Measurements from ENCODE around the gene PRMT7.

Gene PRMT7

GRCh38 chr16:68345958-68346635, 35.3 kb downstream of the PRMT7 start:
- peaks cover 37% of the 10 kb centered on the region for H3K4me1 Mint-ChIP-seq
- H3K27me3 Mint-ChIP-seq: no peaks in the 10 kb centered on the region
- ATAC-seq (no peak), DNase-seq (no peak)
- H3K9me3 Mint-ChIP-seq: no peaks in the 10 kb centered on the region
- H3K4me3 Mint-ChIP-seq: no peak overlapping the region
- H3K27ac Mint-ChIP-seq: peak overlapping the region in 1 of 2 donors; percentile 41

GRCh38 chr16:68346892-68347480, 36.2 kb downstream of the PRMT7 start:
- no peaks in the 10 kb centered on the region for H3K9me3 Mint-ChIP-seq
- ATAC-seq (no peak), DNase-seq (no peak)
- H3K27me3 Mint-ChIP-seq: no peaks in the 10 kb centered on the region
- peaks cover 37% of the 10 kb centered on the region for H3K4me1 Mint-ChIP-seq
- H3K4me3 Mint-ChIP-seq: no peak overlapping the region
- H3K27ac Mint-ChIP-seq: peak overlapping the region in 1 of 2 donors; percentile 6

GRCh38 chr16:68347605-68348004, 36.8 kb downstream of the PRMT7 start:
- ATAC-seq (no peak), DNase-seq (no peak)
- Mint-ChIP-seq H3K27ac (no peak overlapping the region), H3K9me3 (no peaks in the 10 kb centered on the region), H3K27me3 (no peaks in the 10 kb centered on the region), H3K4me3 (no peak overlapping the region), H3K4me1 (peaks cover 37% of the 10 kb centered on the region)

- ATAC-seq: no peak
- H3K4me3 Mint-ChIP-seq: no peak overlapping the region
- H3K4me1 Mint-ChIP-seq: peaks cover 37% of the 10 kb centered on the region
Measured at GRCh38 chr16:68348639-68349445, 38.0 kb downstream of the PRMT7 start.

GRCh38 chr16:68349838-68350410, 39.1 kb downstream of the PRMT7 start:
- Mint-ChIP-seq H3K27ac (no peak overlapping the region), H3K9me3 (no peaks in the 10 kb centered on the region), H3K4me1 (peaks cover 34% of the 10 kb centered on the region), H3K27me3 (no peaks in the 10 kb centered on the region), H3K4me3 (no peak overlapping the region)
- DNase-seq (no peak), ATAC-seq (no peak)

More at GRCh38 chr16:68348639-68349445, 38.0 kb downstream of the PRMT7 start:
- DNase-seq: no peak
- Mint-ChIP-seq H3K27me3 (no peaks in the 10 kb centered on the region), H3K27ac (no peak overlapping the region), H3K9me3 (no peaks in the 10 kb centered on the region)

GRCh38 chr16:68350813-68351350, 40.1 kb downstream of the PRMT7 start:
- H3K4me3 Mint-ChIP-seq: no peak overlapping the region
- ATAC-seq (no peak), DNase-seq (no peak)
- H3K4me1 Mint-ChIP-seq: peaks cover 34% of the 10 kb centered on the region
- H3K27me3 Mint-ChIP-seq: no peaks in the 10 kb centered on the region
- no peak overlapping the region for H3K27ac Mint-ChIP-seq
- no peaks in the 10 kb centered on the region for H3K9me3 Mint-ChIP-seq

- DNase-seq: no peak
- H3K27ac Mint-ChIP-seq: no peak overlapping the region
- no peaks in the 10 kb centered on the region for H3K27me3 Mint-ChIP-seq
- no peak overlapping the region for H3K4me3 Mint-ChIP-seq
- H3K4me1 Mint-ChIP-seq: peaks cover 34% of the 10 kb centered on the region
- no peak for ATAC-seq
- H3K9me3 Mint-ChIP-seq: no peaks in the 10 kb centered on the region
Measured at GRCh38 chr16:68351463-68351862, 40.6 kb downstream of the PRMT7 start.

GRCh38 chr16:68351991-68352431, 41.2 kb downstream of the PRMT7 start:
- Mint-ChIP-seq H3K4me1 (peaks cover 34% of the 10 kb centered on the region), H3K27ac (no peak overlapping the region), H3K9me3 (no peaks in the 10 kb centered on the region), H3K4me3 (no peak overlapping the region), H3K27me3 (no peaks in the 10 kb centered on the region)
- no peak for DNase-seq
- no peak for ATAC-seq

GRCh38 chr16:68353366-68353765, 42.5 kb downstream of the PRMT7 start:
- H3K27ac Mint-ChIP-seq: no peak overlapping the region
- no peak for ATAC-seq
- no peaks in the 10 kb centered on the region for H3K27me3 Mint-ChIP-seq
- H3K4me1 Mint-ChIP-seq: peaks cover 40% of the 10 kb centered on the region
- H3K9me3 Mint-ChIP-seq: no peaks in the 10 kb centered on the region
- DNase-seq: no peak
- H3K4me3 Mint-ChIP-seq: no peak overlapping the region

GRCh38 chr16:68354816-68355215, 44.0 kb downstream of the PRMT7 start:
- Mint-ChIP-seq H3K9me3 (no peaks in the 10 kb centered on the region), H3K27me3 (no peaks in the 10 kb centered on the region), H3K27ac (peak overlapping the region in 1 of 2 donors; percentile 89), H3K4me3 (no peak overlapping the region), H3K4me1 (peaks cover 40% of the 10 kb centered on the region)
- ATAC-seq (no peak), DNase-seq (no peak)

- Mint-ChIP-seq H3K27me3 (no peaks in the 10 kb centered on the region), H3K27ac (peak overlapping the region in 1 of 2 donors; percentile 21), H3K4me3 (peak overlapping the region; percentile 12 to 75), H3K4me1 (peaks cover 46% of the 10 kb centered on the region), H3K9me3 (no peaks in the 10 kb centered on the region)
- ATAC-seq (peak; percentile 11), DNase-seq (no peak)
Measured at GRCh38 chr16:68355447-68356248, 44.8 kb downstream of the PRMT7 start.

- peaks cover 53% of the 10 kb centered on the region for H3K4me1 Mint-ChIP-seq
- H3K9me3 Mint-ChIP-seq: no peaks in the 10 kb centered on the region
- H3K27ac Mint-ChIP-seq: peak overlapping the region; percentile 25 to 71
- ATAC-seq (peak; percentile 90), DNase-seq (peak; percentile 64 to 84)
- peak overlapping the region; percentile 33 to 75 for H3K4me3 Mint-ChIP-seq
- no peaks in the 10 kb centered on the region for H3K27me3 Mint-ChIP-seq
Measured at GRCh38 chr16:68356249-68356918, 45.6 kb downstream of the PRMT7 start.

GRCh38 chr16:68356919-68357286, 46.1 kb downstream of the PRMT7 start:
- peaks cover 53% of the 10 kb centered on the region for H3K4me1 Mint-ChIP-seq
- ATAC-seq (no peak), DNase-seq (no peak)
- H3K27ac Mint-ChIP-seq: peak overlapping the region; percentile 40 to 71
- H3K4me3 Mint-ChIP-seq: peak overlapping the region; percentile 33 to 75
- no peaks in the 10 kb centered on the region for H3K27me3 Mint-ChIP-seq
- no peaks in the 10 kb centered on the region for H3K9me3 Mint-ChIP-seq

GRCh38 chr16:68357521-68357922, 46.7 kb downstream of the PRMT7 start:
- H3K4me1 Mint-ChIP-seq: peaks cover 53% of the 10 kb centered on the region
- ATAC-seq: no peak
- no peaks in the 10 kb centered on the region for H3K27me3 Mint-ChIP-seq
- no peaks in the 10 kb centered on the region for H3K9me3 Mint-ChIP-seq
- no peak for DNase-seq
- no peak overlapping the region for H3K27ac Mint-ChIP-seq
- H3K4me3 Mint-ChIP-seq: no peak overlapping the region

Data from stimulated activated naive CD8-positive, alpha-beta T cell treated with anti-CD3 and anti-CD28 coated beads, Interleukin-15, amount 100 ng/mL, for 72 hours (primary cell).